Left lung (tissue), 10 donors: ENCODE results near the gene FAM20C. TPM values are rescaled to one million over a fixed set of nuclear protein-coding genes. Genes with fewer than 3 reads are reported as not detected.
A peak's percentile ranks its signal among the peaks of the same experiment; 100 is the strongest.

Experiments
- ATAC-seq: fragments of 200-7000 bp; cut with Tn5 transposase; one replicate; pipeline ENCODE4 v1.9.1; 2020; ENCODE audit warnings: moderate library complexity
- DNase-seq, 4 donors: peaks; one replicate each; pipeline ENCODE4 v3.0.0-alpha.2; 2013 to 2020
- H3K27ac ChIP-seq, 2 donors: fragments of 200-600 bp; sonication (generic) in 1 of 2; one replicate each; pipeline versions ENCODE4 v1.5.0 to v1.8.0; 2020 to 2021
- H3K27me3 ChIP-seq, 2 donors: fragments of 200-600 bp; sonication (generic) in 1 of 2; one replicate each; pipeline versions ENCODE4 v1.5.0 to v1.8.0; 2020 to 2021
- H3K36me3 ChIP-seq, 2 donors: fragments of 200-600 bp; sonication (generic) in 1 of 2; one replicate each; pipeline versions ENCODE4 v1.5.0 to v1.8.0; 2020 to 2021
- H3K4me1 ChIP-seq, 2 donors: fragments of 200-600 bp; one replicate each; pipeline ENCODE4 v1.8.0; 2021
- H3K4me3 ChIP-seq, 2 donors: fragments of 200-600 bp; sonication (generic) in 1 of 2; one replicate each; pipeline versions ENCODE4 v1.5.0 to v1.8.0; 2020 to 2021; ENCODE audit warnings: mild to moderate bottlenecking in 1 of 2
- H3K9me3 ChIP-seq, 2 donors: fragments of 200-600 bp; sonication (generic) in 1 of 2; one replicate each; pipeline versions ENCODE4 v1.5.0 to v1.8.0; 2020 to 2021
- intact Hi-C, 2 donors: fragments of 100-400 bp; cut with DNase I; formaldehyde crosslinking; loops; one replicate each; pipeline versions ENCODE4 v1.11.2 to v1.14.2; 2022
- polyA plus RNA-seq, 6 donors: library from polyadenylated mRNA; unstranded; fragments of 120-200 nt; gene quantifications; one replicate each; pipeline ENCODE4 v1.2.1, GENCODE V29; 2013; ENCODE audit not compliant: insufficient read length in 6 of 6
- total RNA-seq, 2 donors: library from RNA; stranded (reverse); fragmentation: NEBNext Ultra II Directional; extraction: Animal tissue kit (Norgen Biotek cat#: 25700); gene quantifications; one replicate each; pipeline ENCODE4 v1.2.1, GENCODE V29; 2021
- TF ChIP-seq, protein P1 (sequence below), 2 donors: fragments of 200-600 bp; sonication (generic) in 1 of 2; IDR thresholded peaks; one replicate each; pipeline versions ENCODE4 v1.5.0 to v1.8.0; 2021; ENCODE audit warnings: antibody characterized with exemption in 2 of 2
- donor health status: DM: no; HTN: yes; CAD: no.
- donor health status: DM: no; HTN: no; CAD: no.

The FAM20C gene
- total and polyA plus RNA-seq, 8 donors = 21.2 to 75.5 (median 31.8) TPM

GRCh38 chr7:259751-260405, 67.5 kb downstream of the FAM20C start:
- H3K27me3 ChIP-seq = no peaks in the 10 kb centered on the region
- ATAC-seq (no peak), DNase-seq (peak in 2 of 4 donors; percentile 24 to 77)
- no peak overlapping the region for H3K4me3 ChIP-seq
- H3K9me3 ChIP-seq = peaks cover 0 to 17% of the 10 kb centered on the region in 2 donors
- TF ChIP-seq, protein P1, sequence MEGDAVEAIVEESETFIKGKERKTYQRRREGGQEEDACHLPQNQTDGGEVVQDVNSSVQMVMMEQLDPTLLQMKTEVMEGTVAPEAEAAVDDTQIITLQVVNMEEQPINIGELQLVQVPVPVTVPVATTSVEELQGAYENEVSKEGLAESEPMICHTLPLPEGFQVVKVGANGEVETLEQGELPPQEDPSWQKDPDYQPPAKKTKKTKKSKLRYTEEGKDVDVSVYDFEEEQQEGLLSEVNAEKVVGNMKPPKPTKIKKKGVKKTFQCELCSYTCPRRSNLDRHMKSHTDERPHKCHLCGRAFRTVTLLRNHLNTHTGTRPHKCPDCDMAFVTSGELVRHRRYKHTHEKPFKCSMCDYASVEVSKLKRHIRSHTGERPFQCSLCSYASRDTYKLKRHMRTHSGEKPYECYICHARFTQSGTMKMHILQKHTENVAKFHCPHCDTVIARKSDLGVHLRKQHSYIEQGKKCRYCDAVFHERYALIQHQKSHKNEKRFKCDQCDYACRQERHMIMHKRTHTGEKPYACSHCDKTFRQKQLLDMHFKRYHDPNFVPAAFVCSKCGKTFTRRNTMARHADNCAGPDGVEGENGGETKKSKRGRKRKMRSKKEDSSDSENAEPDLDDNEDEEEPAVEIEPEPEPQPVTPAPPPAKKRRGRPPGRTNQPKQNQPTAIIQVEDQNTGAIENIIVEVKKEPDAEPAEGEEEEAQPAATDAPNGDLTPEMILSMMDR (IDR thresholded peaks at IDR 0.05) = no peak
- no peaks in the 10 kb centered on the region for H3K4me1 ChIP-seq
- intact Hi-C loops = no loop called here
- H3K27ac ChIP-seq = no peak overlapping the region
- peaks cover 0 to 60% of the 10 kb centered on the region in 2 donors for H3K36me3 ChIP-seq

- Histone ChIP-seq H3K9me3 (peaks cover 0 to 17% of the 10 kb centered on the region in 2 donors), H3K4me1 (no peaks in the 10 kb centered on the region), H3K36me3 (peaks cover 0 to 54% of the 10 kb centered on the region in 2 donors), H3K27me3 (no peaks in the 10 kb centered on the region), H3K4me3 (no peak overlapping the region), H3K27ac (no peak overlapping the region)
- no peak for ATAC-seq
- DNase-seq = peak in 2 of 4 donors; percentile 25 to 71
- intact Hi-C loops = no loop called here
- TF ChIP-seq, protein P1 (IDR thresholded peaks at IDR 0.05) = no peak
Measured at GRCh38 chr7:260441-261281, 68.3 kb downstream of the FAM20C start.

- ATAC-seq (no peak), DNase-seq (peak in 2 of 4 donors; percentile 21 to 55)
- Histone ChIP-seq H3K36me3 (peaks cover 0 to 44% of the 10 kb centered on the region in 2 donors), H3K9me3 (peaks cover 0 to 17% of the 10 kb centered on the region in 2 donors), H3K27me3 (no peaks in the 10 kb centered on the region), H3K4me1 (no peaks in the 10 kb centered on the region), H3K4me3 (no peak overlapping the region), H3K27ac (no peak overlapping the region)
- TF ChIP-seq, protein P1 (IDR thresholded peaks at IDR 0.05) = no peak
- intact Hi-C loops = no loop called here
Measured at GRCh38 chr7:261341-262250, 69.2 kb downstream of the FAM20C start.

DNA sequence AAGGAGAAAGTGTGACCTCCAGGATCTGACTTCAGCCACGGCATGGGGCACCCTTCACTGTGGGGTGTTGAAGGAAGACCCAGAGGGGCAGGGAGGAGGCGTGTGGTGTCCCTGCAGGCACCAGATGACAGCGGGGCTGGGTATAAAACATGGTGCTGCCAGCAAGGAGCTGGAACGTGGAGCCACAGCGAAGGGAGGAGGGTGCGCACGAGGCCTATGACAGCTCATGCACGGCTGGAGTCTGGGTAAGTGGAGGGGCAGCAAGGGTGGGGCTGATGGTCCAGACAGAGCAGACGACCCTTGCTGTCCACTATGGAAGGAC, 69.8 kb downstream of the FAM20C start:
- TF ChIP-seq, protein P1 (IDR thresholded peaks at IDR 0.05) = no peak
- DNase-seq (peak in 1 of 4 donors; percentile 17), ATAC-seq (no peak)
- Histone ChIP-seq H3K27me3 (no peaks in the 10 kb centered on the region), H3K4me1 (no peaks in the 10 kb centered on the region), H3K4me3 (no peak overlapping the region), H3K9me3 (peaks cover 0 to 17% of the 10 kb centered on the region in 2 donors), H3K27ac (no peak overlapping the region), H3K36me3 (peaks cover 0 to 38% of the 10 kb centered on the region in 2 donors)
- intact Hi-C loops = no loop called here
